Activated CD4-positive, CD25-positive, alpha-beta regulatory T cell treated with anti-CD3 and anti-CD28 coated beads, Interleukin-2, amount 50 U/mL, for 16 hours (primary cell): ENCODE measurements around the gene NUP37.
"Not testable (repeated sequence)": the region's sequence is repeated elsewhere in the genome, so short reads cannot be mapped to it uniquely, and the experiment has no call there.

Source experiments
- DNase-seq: peaks from one replicate; pipeline ENCODE4 v3.0.0-alpha.2; 2020; ENCODE audit warnings: low read depth, low spot score

Gene NUP37

DNA sequence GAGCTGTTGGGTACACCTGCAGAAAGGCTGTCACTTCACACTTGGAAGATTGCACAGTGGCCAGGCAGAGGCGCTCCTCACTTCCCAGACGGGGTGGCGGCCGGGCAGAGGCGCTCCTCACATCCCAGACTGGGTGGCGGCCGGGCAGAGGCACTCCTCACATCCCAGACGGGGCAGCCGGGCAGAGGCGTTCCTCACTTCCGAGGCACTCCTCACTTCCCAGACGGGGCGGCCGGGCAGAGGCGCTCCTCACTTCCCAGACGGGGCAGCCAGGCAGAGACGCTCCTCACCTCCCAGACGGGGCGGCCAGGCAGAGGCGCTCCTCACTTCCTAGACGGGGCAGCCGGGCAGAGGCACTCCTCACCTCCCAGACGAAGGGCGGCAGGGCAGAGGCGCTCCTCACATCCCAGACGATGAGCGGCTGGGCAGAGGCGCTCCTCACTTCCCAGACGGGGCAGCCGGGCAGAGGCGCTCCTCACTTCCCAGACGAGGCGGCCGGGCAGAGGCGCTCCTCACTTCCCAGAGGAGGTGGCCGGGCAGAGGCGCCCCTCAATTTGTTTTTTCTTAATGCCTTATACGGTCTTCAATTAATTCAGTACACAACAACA is 30.6 kb downstream of the NUP37 start:
- not testable (repeated sequence) for DNase-seq

DNA sequence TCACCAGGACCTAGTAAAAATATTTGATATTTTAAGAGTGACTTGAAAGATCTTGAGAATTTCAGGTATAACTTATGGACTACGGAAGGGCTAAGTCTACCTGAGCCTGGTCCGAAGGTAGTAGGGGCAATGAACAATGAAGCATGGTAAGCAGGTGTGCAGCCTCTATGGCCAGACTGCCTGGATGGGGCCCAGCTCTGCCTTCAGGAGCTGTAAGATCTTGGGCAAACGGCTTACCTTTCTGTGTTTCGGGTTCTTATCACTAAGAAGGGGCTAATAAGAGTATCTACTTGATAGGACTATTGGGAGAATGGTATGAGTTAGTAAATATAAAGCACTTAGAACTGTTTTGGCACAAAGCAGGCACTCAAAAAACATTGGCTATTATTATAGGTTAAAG is 39.1 kb downstream of the NUP37 start:
- no peak for DNase-seq

DNA sequence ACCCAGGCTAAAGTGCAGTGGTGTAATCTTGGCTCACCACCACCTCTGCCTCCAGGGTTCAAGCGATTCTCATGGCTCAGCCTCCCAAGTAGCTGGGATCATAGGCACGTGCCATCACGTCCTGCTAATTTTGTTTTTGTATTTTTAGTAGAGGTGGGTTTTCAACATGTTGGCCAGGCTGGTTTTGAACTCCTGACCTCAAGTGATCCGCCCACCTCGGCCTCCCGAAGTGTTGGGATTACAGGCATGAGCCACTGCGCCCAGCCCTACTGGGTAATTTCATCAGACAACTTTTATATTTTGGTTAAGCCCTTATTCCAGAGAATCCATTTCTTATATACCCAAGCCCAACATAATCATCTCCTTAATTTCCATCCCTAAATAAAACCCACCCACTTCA is 47.8 kb downstream of the NUP37 start:
- not testable (repeated sequence) for DNase-seq

DNA sequence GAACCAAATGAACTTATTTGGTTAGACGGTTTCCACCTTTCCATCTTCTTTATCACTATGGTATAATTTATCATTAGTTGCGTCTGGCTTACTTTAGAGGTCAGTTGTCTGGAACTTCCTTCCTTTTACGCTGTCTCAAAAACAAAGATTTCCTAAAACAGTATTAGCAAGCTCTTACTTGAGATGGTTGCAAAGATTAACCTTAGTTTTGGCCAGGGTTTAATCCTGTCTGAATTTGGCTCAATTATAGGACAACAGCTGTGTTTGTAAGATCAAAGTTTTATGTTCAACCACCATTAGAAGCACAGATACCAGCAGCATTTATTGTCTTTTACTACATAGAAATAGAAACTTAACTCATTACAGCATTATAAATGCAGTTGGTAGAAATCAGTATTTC is 50.2 kb downstream of the NUP37 start:
- DNase-seq, result no peak

DNA sequence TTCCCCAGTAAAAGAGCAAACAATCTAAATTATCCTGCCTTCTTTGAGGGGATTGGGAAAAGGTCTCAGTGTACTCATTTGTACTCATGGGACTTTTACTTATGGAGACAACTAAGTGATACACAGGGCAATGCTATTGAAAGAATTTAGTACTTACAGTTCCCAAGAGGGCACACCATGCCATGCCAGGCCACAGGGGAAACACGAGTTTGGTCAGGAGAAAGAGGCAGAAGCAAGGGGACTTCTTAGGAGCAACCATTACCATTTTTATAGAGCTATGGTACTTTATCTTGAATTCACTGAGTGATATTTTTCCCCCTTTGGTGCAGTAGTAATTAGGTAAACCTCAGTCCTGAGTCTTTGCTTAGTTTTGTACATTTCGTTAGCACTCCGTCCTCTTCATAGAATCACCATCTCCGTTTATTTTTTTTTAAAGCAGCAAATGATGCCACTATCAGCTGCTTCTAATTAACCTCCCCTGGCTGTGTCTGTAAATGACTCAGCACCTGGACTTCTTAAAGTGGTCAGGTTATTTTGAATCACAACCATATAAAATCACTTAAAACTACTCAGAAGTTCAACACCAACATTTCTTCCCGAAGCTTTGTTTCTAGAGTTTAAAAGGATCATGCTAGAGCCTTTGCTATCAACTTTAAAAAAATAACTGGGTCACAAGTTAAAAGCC is 52.2 kb downstream of the NUP37 start:
- no peak for DNase-seq

DNA sequence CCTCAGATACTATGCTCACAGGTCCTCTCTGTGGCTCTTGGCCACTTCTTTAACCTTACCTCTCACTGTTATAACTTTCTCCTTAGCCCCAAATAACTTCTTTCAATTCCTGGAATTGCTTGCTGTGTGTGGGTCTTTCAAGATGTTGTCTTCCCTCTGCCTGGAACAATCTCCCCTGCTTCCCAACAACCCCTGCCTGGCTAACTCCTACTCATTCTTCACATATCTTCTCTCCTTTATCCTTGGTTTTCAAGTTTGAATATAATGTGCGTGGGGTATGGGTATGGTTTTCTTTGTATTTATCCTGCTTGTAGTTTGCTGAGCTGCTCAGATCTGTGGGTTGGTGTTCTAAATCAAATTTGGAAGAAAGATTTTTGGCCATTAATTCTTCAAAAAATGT is 55.4 kb downstream of the NUP37 start:
- no peak for DNase-seq

DNA sequence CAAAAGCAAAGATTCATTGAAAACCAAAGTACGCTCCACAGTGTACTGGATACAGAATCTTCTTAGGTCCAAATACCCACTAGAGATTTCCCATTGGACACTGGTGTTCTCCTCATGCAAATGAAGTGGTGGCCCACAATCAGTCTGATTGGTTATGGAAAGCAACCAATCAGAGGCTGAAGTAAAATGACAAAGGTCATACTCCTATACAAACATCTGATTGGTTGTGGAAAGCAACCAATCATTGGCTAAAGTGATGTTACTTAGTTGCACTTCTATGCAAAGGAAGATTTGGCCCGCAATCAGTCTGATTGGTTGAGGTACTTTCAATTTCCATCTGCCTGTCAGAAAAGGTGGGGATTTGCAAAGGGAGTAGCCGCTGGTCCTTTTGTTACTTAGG is 56.8 kb downstream of the NUP37 start:
- no peak for DNase-seq

DNA sequence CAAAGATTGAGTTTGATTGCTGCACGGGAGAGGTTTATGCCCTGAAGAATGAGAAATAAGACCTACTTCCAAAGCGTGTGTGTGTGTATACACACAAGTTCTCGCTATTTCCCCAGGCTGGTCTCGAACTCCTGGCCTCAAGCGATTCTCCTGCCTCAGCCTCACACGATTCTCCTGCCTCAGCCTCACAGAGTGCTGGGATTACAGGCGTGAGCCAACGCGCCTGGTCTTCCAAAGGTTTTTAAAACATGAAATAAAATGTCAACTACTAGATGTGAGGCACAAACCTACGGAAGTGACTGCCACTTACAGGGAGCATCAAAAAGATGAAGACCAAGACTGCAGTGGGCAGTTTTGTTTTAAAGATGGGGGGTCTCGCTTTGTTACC is 57.5 kb downstream of the NUP37 start:
- DNase-seq, result no peak

DNA sequence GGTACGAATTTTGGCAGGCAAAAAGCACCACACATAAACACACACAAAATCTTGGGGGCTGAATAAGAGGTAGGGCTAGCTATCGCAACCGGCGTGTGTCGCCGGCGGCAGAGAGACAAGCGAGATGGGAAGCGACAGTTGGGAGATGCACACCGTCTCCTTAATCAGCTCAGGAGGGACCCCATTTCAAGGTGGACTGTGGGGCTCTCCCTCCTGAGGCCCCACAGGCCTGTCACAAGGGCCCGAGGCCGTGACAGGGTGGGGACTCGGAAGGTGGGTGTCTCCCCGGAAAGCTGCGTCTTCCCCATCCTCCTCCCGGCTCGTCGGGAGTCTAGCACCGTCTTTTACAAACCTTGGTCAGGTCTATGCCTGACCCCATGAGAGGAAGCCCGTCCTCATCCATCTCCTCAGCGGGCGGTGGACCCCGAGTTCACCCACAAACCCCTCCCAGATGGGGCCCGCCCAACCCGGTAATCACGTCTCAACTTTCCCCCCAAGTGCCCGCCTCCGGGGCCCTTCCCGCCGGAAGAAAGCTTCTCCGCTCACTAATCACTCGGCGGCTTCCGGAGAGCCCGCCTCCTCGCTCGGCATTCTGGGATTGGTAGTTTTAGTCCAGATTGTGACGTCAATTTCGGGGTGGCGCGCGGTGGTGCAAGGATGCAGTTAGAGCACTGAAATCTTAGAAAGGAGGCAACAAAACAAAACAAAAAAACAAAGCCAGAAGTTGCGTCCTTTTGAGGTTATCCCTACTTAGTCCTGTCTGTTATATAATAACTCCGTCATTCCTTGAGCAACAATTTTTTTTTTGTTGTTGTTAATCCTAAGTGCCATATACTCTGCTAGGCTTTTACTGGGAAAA is 58.1 kb downstream of the NUP37 start, which contains the start of gene WASHC3:
TSS of gene WASHC3 (minus strand) at position 432 of the 859 bp plus-strand sequence. CDS start at position 403, 29 bp downstream.
- peak; percentile 94 for DNase-seq

DNA sequence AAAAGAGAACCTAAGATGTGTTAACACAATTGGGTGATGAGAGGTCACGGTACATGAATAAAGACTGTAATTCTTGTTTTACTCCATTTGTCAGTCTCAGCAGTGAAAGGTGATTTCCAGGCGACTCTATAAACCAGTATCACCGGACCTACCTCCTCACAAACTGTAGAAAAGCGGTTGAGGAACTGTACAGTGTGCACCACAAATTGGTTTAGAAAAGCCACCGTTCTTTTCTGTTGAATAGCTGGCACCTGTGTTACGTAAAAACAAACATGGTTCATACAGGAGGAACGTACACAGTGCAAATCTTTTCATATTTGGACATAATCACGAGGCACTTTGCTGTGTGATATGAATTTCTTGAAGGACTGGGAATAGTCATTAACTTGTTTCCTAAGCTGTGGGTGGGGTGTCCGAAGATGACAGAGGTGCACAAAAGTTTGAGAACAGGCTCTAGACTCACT is 58.8 kb downstream of the NUP37 start:
- DNase-seq, result no peak

DNA sequence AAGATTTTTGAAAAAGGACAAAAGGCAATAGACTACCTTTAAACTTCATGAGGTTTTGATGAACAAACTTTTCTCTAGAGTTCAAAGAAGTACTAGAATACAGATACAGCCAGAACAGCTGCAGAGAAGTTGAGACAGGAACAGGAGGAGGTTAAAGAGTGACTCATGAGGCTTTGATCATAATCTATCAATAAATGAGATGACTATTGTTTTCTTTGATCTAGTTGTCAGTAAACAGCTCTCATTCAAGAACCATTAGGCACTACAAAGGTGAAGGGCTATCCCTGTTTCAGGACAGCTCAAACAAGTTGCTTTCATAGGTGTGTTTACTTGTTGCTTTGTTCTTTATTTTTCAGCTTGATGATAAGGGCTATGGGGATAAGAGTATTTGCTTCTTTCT is 60.6 kb downstream of the NUP37 start:
- no peak for DNase-seq

DNA sequence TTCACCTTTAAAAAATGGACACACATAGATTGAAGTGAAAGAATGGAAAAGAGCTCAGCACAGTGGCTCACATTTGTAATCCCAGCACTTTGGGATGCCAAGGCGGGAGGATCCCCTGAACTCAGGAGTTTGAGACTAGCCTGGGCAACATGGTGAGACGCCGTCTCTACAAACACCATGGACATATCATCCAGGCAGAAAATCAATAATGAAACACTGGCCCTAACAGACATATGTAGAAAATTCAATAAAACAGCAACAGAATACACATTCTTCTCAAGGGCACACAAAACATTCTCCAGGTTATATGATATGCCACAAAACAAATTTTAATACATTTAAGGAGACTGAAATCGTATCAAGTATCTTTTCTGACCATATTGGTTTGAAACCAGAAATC is 65.6 kb downstream of the NUP37 start:
- DNase-seq, result no peak

DNA sequence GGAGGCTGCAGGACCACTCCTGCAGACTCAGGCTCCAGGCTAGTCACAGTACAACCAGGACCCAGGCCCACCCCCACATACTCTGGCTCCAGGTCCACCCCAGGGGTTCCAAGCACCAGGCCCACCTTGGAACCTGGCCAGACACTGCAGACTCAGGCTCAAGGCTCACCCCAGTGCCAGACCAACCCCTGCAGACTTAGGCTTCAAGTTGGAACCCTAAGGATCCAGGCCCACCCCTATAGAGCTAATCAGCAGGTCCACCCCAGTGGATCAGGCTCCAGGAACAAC is 66.9 kb downstream of the NUP37 start:
- DNase-seq, result no peak

DNA sequence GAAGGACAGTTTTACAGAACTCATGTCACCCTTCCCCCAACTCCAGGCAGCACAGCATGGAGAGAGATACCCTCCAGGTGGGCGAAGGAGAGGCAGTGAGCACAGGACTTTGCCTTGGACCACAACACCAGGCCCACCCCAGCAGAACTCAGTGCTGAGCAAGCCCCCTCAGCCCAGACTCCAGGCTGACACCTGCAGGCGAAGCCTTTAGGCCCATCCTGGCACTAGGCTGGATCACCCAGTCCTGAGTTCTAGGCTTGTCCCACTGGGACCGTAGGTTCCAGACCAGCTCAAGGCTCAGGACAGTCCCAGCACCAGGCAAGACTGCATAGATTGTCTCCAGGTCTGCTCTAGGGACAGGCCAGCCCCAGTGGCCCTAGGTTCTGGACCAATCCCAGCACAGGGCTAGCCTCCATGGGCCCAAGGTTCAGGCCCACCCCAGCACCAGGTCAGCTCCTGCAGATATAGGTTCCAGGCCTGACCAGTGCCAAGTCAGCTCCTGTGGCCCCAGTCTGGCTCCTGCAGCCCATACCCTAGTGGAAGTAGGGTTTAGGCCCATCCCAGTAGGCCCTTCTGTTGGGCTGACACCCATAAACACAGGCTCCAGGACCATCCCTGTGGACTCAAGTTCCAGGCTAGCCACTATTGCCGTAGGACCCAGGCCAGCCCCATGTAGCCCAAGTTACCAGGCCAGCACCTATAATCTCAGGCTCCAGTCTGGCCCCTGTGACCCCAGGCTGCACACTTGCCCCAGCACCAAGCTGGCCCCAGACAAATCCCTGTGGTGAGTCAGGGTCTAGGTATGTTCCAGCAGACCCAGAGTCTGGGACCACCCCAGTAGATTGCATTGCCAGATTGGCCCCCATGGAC is 67.5 kb downstream of the NUP37 start:
- DNase-seq, result no peak

DNA sequence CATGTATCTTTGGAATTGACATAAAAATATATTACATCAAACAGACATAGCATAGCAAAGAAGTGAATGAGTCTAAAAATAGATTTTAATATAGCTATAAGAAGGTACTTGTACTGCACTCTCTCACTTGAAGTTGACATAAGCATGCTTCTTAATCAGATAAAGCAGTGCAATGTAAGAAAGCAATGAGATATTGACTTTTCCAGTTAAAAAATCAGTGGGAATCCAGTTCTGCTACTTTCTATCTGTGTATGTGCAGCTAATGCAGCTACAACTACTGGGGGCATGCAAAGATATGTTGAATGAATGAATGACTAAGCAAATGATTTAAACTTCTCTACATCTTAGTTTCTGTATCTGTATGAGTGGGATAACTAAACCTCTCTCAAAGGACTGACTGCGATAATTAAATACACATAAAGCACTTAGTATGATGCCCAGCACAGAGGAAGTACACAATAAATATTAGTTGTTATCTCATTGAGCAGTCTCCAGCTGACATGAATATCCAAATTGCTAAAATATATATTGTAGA is 68.4 kb downstream of the NUP37 start:
- DNase-seq, result no peak

DNA sequence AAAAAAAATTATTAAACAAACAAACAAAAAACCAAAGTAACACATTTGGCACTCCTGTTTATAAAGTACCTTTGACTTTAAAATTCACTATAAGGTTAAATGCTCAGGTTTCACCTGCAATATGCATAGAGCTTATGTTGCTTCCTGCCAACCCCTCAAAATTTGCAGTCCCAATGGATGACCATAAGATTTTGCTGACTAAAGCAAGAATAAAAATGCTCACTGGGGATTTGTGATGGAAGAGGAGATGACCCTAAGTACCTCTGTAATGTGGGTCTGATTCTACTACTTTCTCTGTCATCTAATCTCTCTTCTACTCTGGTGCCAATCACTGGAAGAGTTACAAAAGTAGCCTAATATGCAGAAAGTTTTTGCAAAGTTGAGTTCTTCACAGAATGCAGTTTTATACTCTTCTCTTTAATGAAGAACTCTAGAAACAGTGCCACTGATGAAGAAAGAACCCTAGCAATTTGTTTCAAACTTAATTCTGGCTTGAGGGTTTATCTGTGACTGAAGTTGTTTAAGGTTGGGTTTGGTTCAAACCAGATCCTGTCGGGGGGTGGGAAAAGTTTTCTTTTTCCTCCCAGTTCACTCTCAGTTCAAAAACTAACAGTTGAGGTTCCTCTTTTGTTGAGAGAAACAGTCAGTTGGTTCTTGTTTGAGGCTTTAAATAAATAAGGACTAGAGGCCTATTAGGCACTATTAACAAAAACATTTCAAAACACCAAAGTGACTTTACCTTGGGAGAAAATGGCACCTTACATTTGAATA is 69.1 kb downstream of the NUP37 start:
- DNase-seq, result no peak

DNA sequence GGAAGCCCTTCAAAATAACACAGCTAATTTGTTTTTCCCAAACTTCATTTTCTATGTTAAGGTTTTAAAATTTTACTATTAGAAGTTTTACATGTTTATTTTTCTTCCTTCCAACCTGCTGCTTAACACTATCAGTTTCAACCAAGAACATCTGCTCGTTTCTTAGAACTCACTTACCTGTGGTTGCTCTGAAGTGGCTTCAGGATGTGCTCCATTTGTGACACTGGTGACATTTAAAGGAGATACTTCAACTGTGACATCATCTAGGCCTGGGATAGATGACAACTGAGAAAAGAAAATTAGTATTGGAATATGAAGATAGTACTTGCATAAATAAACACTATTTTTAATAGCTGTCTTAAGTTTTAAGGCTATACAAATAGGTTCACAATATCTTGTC is 76.0 kb downstream of the NUP37 start:
- DNase-seq, result no peak

DNA sequence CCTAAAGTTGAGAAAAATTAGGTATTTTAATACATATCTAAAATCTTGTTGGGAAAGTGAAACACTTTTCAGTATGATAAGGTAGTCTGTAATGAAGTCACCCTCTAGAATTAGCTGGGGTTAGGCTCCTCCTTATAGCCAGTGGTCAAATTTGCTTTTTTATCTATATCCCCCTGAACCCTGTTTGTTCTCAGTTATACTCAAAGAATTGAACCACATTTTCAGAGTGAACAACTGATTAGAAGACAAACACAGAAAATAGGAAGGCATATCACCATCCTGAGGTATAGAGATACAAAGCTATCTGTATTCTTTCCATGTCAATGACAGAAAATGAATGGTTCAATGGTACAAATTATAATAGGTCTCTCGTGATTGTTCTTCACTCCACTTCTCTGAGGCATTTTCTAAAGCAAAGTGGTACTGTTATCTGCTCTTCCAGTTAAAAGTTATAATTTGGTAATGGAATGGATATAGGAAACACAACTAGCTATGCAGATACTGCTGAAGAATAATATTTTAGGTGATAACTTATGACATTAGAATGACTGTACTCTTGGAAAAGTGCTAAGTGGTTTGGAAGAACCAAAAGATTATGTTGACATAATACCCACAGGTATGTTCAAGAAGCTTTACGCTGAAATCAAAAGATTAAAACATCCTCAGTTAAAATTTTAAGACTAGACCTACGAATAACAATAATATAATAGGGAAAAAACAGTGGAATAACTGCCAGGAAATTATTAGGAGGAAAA is 85.7 kb downstream of the NUP37 start:
- DNase-seq, result no peak

DNA sequence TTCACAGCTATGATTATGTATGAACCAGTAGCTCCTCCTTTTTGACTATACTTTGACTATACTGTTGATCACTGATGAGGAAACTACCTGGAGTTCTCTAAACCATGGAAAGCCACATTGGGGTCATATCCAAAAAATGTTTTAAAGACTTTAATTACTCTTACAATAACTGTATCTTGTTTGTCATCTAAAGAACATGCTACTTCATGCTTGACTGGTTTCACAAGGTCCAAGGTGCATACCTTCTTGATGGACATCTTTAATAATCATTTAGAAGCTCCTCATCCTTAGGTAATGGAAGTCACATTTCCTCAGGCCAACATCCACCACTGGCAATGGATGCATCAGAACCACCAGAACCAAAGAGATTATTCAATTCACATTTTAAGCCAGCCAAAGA is 88.1 kb downstream of the NUP37 start:
- DNase-seq, result no peak

DNA sequence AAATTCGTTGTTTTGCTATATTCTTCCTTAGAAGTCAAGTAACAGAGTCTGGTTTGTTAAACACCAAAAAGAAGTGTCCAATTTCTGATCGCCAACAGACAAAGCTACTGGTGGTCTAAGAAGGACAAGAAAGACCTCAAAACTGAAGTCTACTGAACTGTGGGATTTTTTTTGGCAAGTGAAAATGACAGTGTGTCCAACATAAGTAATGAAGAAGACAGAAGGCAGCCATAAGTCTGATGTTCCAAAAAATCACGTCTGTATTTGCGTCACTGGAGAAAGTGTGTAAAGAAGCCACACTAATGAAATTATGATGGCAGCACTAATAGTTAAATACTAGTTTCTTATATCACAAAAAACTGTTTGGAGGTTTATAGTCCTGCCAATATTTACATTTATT is 90.8 kb downstream of the NUP37 start:
- no peak for DNase-seq
